SW 1271 (cell line): ENCODE results near the gene MAEA.

Experiments
- DNase-seq, 2 experiments: peaks; one replicate each; lab custom pipeline; 2025; lab: John Stamatoyannopoulos, UW

Gene MAEA

DNA sequence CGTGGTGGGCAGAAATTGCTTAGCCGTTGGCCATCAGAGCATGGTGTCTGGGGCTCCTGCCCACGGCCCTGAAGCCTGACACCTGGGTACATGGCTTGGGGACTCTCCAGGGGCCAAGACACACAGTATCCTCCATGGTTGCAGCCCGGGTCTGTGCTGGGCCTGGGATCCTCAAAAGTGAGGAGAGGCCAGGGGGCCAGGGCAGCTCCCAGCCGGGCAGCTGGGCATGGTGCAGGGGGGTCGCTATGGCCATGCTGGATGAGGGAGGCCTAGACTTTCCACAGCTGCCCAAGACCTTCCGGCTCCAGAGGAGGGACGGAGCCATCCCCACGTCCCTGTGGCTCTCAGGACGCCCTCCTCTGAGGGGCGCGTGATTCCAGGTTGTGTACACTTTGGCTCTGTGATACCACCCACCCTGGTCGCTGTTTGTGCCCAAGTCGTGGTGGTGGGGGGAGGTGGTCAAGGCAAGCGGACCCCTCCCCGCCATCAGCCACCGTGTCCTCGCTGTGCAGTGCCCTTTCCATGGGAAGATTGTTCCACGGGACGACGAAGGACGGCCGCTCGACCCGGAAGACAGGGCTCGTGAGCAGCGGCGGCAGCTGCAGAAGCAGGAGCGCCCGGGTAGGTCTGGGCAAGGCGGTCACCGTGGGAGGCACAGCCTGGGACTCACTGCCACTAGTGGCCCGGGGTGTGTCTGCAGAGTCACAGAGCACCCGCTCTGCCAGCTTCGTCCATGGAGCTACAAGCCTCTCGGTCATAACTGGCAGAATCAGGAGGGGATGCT is 90.9 kb downstream of the MAEA start:
- no peak for DNase-seq

GRCh38 chr4:1381181-1381621 is 91.5 kb downstream of the MAEA start:
- DNase-seq: no peak

DNA sequence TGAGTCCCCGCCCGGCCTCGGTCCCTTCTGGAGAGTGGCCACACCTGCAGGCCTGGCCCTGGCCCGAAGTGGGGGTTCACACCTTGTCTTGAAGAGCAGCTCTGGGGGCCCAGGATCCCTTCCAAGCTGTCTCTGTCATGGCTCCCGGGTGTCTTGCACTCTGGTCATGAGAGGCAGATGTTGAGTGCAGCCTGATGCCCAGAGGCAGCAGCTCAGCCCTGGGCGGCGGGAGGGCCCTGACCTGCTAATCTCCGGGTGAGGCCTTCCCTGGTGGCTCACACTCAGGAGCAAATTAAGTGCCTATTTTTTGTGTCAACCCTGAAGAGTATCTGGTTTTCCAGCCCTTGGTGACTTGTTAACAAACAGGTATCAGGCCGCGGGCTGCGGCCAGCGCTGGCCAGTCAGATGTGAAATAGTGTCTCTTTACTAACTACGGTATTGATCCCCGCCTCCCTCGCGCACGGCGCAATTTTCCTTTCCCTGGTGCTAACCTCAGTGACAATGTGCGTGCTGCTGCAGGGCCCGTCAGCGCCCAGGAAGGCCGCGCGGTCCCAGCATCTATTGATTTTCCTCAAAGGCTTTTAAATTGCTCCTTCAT is 92.4 kb downstream of the MAEA start:
- DNase-seq: no peak

DNA sequence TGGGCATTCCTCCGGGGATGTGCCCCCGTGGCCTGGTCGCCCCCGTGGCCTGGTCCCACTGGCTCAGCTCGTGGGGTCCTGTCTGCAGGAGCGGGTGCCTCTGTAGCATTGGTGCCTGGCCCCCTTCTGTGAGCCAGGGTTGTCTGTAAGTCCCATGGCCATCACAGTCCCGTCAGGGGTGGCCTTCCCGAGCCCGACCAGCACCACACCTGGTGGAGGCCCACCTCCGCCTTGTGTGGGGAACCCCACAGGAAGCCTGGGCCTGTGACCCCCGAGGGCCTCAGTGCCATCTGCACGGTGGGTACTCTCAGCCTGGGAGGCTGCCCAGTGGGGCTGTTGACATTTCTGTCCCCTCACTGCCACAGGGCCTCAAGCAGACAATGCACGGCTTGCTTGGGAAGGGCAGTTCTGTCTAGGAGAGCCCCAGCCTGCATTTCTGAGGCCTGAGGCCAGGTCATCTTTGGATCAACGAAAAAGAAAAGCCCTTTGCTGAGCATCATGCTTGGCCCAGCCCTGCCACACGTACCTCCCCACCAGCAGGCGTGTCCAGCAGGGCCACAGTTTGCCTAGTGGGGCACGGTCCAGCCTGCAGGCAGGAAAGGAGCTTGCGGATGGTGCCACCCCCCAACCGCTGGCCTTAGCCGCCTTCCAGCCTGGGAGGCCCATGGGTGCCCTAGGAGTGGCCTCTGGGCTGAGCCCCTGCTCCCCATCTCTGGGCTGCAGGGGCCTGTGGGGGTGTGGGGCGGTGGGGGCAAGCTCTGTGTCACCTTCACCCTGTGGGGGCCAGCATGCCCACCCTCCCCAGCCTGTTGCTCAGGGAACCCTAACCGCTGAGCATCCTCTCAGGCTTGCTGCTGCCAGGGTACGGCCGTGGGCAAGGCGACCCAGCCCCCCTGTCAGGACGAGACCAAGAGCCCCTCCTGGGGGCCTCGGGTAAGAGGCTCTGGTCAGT is 93.4 kb downstream of the MAEA start:
- no peak for DNase-seq

DNA sequence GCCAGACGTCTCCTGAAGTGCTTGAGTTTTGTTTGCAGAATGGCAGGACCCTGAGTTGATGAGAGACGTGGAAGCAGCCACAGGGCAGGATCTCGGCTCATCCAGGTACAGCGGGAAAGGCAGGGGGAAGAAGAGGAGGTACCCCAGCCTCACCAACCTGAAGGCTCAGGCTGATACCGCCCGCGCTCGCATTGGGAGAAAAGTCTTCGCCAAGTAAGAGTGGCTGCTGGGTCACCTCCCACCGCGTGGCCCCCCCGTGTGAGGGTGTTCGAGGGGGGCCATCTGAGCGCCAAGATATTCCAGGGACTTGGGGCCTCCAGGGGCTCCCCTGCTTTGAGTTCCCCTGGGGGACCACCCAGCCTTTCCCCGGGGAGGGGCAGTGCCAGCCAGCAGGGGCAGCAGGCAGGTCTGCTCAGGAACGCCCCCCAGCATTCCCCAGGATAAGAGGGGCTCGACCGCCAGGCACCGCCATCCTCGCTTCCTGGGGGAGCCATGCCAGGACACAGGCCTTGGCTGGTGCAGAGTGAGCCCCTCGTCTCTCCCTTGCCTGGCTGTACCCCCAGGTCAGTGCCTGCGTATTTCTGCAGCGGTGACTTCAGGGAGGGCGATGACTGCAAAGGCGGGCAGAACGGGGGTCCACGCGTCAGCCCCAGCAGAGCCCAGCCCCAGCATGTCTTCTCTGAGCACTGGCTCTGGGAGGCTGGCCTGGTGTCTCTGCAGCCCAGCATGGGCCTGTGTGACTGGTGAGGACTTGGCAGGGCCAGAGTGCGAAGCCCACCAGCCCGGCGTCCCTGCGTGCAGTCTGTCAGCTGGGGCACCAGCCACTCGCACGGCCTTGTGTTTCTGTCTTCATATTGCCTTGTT is 94.3 kb downstream of the MAEA start:
- no peak for DNase-seq

DNA sequence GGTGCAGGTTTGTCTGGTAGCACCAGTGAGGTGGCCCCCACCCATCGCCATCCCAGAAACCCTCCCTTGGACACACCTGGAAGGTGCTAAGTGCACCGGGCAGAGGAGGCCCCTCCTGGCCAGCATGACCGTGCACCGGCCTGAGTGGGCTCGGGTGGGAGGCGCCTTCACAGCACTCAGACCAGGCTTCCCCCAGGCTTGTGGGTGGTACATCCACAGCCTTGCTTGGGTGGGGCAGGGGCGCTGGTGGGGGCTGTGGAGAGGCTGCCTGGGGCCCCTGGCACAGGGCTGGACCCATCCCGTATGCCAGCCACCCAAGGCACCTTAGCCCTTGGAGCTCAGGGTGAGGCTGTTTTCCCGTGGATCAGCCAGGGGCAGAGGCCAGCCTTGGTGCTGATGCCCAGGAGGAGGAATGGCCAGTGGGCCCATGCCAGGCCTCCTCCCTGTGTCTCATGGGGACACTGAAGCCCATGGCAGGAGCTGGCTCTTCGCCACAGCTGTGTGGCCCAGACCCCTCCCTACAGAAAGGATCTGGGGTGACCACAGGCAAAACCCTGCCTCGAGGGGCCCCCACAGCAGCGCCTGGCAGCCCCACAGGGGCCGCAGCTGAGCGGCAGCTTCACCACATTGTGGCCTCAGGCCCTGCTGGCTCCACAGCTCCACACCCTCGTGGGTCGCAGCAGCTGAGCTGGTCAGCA is 95.1 kb downstream of the MAEA start:
- no peak for DNase-seq

GRCh38 chr4:1385373-1386340 is 96.0 kb downstream of the MAEA start:
- DNase-seq: no peak
